EH (cell line): ENCODE data around the gene CYB561D2.

Source experiments
- DNase-seq: peaks from one replicate; pipeline ENCODE4 v3.0.0-alpha.2; 2015; ENCODE audit warnings: low read depth

Gene CYB561D2

DNA sequence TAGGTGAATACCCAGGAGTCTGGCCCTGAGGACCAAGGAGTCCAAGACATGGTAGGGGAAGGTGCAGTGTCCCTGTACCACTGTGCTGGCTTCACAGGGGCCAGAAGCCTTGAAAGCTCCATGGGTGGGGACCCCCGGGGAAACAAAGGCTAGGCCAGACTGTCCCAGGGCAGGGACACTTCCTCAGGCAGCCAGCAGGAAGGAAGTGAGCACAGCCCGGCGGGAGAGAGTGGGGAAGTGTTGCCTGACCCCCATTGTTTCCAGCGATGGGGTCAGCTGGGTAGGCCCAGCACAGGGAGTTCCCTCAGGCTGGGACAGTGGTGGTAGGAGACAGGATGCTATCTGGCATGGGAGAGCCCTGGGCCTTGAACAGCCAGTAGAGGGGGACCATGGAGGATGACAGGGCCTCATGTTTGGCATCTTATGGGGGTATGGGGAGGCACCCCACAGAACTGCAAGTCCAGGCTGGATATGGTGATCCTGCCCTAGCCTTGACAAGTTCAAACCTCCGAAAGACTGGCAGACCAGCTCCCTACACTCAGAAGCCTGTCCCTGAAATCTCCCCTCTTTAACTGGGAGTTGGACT lies 27.0 kb upstream of the CYB561D2 start:
- no peak for DNase-seq

DNA sequence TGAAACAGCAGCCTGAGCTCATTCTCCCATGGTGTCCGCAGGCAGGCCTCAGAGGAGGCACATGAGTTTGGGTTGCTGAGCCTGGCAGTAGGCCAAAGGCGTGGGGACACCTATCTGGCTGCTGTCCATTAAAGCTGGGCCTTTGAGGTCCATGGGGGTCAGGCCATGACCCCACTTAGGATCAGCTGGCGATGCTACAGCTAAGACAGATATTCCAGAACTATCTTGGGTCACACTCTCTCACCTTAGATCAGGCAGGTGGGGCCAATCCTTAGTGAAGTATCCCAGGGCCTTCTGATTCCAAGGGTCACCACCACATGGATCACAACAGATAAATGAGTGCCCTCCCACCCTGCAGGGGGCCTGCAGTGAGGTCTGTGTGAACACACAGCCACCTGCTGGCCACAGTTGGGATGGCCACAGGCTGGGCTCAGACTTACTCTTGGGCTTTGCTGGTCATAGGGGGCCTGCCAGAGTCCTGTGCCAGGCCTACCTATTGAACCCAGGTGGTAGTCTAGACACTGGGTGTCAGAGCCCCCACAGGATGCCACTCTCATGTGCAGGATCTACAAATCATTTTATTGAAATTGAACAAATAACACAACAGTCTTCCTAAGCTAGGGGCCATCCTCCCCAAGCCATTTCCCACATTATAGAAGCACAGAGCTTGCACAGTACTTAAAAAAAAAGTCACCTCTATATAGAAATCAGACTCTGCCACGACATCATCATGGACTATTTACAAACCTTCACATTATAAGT lies 26.1 kb upstream of the CYB561D2 start:
- peak; percentile 71 for DNase-seq

DNA sequence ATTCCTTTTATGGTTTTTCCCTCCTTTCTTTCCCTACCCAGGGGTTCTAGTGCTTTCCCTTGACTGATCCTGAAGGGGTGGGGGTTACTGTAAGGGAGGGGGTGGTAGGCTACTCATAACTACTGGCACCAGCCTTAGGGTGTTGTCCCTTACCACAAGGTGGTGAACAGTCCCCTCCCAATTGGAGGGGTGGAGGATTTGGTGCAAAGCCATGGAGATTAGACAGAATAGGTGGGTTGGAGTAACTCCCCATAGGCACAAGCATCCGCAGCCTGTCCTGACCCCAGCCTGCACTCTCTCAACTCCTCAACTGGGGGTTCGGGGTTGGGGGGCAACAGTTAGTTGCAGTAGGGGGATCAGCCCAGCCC lies 25.6 kb upstream of the CYB561D2 start:
- DNase-seq, result no peak

DNA sequence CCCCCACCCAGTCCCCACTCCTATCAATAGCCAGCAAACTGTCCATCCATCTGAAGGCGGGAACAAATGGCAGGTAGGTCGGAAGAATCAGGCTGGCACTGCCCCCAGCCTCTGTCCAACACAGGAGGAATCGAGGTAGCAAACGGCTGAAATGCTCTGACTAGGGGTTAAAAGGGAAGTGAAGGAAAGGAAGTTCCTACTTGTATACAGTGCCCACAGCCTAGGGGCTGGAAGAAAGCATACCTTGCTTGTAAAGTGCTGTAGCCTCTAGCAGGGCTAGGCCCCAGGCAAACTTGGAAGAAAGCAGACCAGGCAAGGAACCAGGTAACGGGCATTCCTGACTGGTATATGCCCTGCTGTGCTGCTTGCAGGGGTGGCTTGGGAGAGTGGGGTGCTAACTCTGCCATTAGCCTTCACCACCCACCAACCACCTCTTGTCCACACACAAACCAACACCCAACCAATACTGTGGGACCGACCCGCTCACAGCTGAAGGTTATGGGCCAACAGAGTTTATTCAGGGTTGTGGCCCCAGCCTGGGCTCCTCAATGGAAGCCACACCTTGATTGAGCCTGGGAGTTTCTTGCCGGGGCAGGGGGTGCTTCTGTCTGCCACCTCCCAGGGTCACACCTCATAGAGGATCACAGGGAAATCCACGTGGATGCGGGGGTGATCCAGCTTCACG lies 25.0 kb upstream of the CYB561D2 start:
- no peak for DNase-seq

GRCh38 chr3:50326182-50326541 lies 24.5 kb upstream of the CYB561D2 start:
- DNase-seq, result no peak

DNA sequence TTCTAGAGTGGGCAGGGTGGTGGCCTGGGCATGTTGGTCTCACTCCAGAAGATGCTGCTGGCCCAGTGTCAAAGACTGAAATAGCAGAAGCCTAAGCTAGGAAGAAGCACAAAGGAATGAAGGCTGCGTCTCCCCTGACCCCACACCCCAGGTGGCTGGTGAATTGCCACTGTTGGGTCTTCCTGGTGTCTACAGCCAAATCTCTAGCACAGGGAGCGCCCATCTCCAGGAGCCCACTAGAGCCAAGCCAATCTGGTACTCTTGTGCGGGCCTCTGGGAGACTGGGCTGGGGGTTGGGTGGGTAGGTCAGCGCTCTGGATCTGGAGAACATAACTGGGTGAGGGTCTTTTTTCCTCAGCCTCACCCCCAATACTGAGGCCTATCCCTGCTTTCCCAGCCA lies 23.5 kb upstream of the CYB561D2 start:
- DNase-seq, result no peak

DNA sequence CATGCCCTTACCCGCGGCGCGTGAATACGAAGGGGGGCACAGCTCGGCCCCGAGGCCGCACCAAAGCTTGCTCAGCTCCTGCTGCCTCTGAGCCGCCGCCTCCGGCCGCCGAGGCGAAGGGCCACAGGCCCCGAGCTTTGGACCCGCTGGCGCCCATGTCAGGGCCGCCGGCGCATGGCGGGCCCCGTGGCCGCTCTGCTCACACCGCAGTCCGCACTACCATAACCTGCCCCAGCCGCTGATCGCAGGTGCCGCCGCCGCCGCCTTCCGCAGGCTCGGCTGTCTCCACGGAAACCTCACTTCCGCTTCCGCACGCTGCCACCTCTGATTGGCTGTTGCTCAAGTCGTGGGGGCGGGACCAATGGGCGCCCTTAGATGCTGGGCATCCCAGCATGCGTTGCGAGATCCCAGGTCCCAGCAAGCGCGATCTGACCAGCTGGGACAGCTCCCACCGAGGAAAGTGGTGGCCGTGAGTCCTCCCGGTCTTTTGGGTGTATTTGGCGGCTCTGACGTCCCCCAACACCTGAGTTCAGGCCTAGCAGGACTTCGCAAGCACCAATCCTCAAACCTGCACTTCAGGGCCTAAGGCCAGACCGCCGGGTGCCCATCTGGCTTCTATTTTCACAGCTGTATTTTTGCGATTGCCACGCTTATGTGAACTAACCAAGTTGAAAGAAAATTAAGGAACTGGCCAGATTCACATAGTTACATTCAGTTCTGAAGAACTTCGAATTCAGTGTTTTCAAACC lies 22.5 kb upstream of the CYB561D2 start, which contains the start of gene TUSC2:
TSS of gene TUSC2 (minus strand) at position 281 of the 749 bp plus-strand sequence. CDS start at position 157, 124 bp downstream.
- peak; percentile 96 for DNase-seq

DNA sequence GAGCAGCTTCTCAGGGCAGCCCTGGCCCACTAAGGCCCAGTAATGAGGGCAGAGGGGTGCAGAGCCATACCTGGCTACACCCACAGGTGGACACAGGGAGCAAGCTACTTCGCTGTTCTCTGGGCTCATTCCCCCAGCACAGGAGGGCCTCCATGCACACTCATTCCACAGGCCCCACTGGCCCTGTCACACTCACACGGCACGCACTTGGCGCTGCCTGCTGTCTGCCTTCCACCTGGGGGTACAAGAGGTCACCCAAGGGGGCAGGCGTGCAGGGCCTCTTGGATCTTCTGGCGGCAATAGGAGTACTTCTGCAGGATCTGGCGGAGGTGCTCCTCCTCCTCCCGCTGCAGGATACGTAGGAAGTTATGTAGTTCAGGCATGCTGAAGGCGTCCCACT lies 20.3 kb upstream of the CYB561D2 start:
- no peak for DNase-seq

GRCh38 chr3:50331364-50331907 lies 19.2 kb upstream of the CYB561D2 start:
- DNase-seq, result no peak

GRCh38 chr3:50333744-50334328 lies 16.8 kb upstream of the CYB561D2 start:
- peak; percentile 81 for DNase-seq

- DNase-seq, result peak; percentile 27
Observed at GRCh38 chr3:50334339-50335075, 16.2 kb upstream of the CYB561D2 start.

DNA sequence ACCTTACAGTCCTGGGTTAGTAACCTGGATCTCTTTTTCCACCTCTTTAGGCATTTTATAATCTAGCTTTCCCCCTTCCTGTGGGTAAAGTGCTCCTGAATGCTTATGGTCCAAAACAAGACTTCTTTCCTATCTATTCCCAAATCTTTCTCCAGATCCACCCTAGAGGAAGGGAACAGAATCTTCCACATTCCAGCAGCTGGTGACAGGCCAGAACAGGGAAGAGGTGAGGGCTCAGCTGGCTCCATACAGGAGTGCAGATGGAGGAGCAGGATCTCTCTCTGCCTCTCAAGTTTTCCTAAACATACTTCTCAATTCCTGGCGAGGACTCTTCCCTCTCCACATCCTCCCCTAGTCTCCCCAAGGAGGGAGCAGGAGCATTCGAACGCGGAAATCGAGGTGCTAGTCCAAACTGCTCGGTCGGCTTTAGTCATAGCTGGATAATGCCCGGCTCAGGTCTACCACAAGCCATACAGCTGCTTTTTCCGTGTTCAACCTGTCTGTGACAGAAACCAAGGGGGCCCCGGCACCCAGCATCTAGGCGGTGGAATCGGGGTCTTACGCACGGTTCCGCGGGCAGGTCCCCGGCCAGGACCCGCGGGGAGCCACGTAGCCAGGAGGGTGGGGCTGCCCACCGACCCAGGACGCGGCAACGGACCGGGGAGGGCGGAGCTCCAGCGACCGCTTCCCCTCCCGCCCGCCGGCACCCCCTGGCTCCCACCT lies 14.0 kb upstream of the CYB561D2 start:
- peak; percentile 49 for DNase-seq

GRCh38 chr3:50337175-50337861 lies 13.3 kb upstream of the CYB561D2 start:
- DNase-seq, result peak; percentile 100

GRCh38 chr3:50338965-50339364 lies 11.7 kb upstream of the CYB561D2 start:
- no peak for DNase-seq

DNA sequence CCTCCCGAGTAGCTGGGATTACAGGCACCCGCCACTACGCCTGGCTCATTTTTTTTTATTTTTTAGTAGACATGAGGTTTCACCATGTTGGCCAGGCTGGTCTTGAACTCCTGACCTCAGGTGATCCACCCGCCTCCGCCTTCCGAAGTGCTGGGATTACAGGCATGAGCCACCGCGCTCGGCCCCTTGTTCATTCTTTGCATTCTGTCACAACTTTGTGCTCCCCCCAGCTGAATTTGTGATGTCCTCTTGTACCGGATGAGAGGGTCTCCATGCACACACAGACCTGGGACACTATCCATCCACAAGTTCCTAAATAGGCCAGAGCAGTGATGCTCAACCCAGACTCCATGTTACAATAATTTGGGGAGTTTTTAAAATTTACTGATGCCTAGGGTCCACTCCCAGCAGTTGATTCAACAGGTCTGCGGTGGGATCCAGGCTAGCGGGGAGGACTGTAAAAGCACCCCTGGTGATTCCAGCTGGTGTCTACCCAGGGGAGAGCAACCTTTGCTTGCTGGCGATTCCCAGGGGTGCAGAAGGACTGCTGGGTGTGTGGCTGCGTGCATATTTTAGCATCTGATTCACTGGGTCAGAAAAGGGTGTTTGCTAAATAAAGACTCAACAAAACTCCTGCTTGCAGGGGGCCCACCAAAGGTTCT lies 11.0 kb upstream of the CYB561D2 start:
- DNase-seq, result peak; percentile 79

- DNase-seq, result no peak
Observed at GRCh38 chr3:50340147-50340447, 10.6 kb upstream of the CYB561D2 start.

DNA sequence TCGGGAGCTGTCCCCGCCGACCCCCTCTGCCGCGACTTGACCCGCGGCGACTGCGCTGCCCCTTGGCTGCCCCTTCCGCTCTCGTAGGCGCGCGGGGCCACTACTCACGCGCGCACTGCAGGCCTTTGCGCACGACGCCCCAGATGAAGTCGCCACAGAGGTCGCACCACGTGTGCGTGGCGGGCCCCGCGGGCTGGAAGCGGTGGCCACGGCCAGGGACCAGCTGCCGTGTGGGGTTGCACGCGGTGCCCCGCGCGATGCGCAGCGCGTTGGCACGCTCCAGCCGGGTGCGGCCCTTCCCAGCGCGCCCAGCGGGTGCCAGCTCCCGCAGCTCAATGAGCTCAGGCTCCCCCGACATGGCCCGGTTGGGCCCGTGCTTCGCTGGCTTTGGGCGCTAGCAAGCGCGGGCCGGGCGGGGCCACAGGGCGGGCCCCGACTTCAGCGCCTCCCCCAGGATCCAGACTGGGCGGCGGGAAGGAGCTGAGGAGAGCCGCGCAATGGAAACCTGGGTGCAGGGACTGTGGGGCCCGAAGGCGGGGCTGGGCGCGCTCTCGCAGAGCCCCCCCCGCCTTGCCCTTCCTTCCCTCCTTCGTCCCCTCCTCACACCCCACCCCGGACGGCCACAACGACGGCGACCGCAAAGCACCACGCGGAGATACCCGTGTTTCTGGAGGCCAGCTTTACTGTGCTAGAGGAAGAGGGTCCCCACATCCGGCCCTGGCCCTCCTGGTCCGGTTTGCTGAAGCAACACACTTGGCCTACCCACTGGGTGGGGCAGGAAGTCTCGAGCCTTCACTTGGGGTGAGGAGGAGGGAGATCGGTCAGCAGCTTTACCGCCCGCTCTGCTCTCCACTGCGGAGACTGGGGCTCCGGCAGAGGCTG lies 10.0 kb upstream of the CYB561D2 start, which contains the start of gene RASSF1:
TSS of gene RASSF1 (minus strand) at position 389 of the 882 bp plus-strand sequence. CDS start at position 358, 31 bp downstream.
- DNase-seq, result peak; percentile 80

GRCh38 chr3:50341537-50341936 lies 9.1 kb upstream of the CYB561D2 start:
- no peak for DNase-seq
